ENCODE measurements around the gene KCNT2.

The KCNT2 gene

DNA sequence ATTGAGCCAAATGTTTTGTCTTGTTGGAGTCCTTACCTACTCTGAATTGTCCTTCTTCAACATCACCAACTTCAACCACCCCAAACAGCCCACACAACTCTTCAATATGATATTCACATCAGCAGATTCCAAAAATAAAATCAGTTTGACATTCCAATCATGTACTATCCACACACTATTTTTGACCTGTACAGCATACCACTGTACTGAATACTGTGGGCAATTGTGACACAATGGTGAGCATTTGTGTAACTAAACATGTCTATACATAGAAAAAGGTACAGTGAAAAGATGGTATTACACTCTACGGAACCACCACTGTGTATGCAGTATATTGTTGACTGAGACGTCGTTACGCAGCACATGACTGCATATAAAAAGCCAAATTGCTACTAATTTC, 223.1 kb downstream of the KCNT2 start:
- no peak for DNase-seq

DNA sequence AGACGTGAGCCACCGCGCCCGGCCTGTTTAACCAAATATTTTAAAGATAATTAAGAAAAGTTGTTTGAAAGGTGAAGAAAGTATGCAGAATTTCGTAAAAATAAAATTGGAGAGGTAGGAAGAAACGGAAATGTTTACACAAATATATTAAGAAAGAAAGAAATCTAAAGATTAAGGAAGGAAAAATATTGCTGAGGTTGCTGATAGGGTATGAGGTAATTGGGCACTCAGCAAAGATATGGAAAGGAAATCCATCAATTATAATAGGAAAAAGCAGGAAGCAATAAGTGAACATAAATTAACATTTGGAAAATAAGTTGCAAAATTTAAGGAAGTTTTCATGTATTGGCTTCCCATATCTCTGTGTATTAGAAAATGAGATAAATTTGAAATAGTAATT, 225.9 kb downstream of the KCNT2 start:
- no peak for DNase-seq

DNA sequence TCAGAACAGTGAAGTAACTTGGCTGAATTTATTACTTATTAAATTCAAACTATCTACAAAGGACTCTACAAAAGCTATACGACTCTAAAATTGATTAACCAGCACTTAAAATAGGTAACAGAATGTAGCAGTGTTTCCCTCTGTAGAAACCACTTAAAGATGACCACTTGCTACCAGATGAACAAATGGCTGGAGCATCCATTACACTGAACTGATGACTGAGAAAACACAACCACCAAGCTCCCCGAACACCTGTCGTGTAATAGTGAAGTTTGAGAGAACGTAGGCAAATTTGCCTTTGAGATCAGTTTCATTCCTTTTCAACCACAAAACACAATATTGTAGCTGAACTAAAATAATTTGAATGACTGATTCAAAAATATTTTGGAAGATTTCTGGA, 226.7 kb downstream of the KCNT2 start:
- DNase-seq, result no peak

DNA sequence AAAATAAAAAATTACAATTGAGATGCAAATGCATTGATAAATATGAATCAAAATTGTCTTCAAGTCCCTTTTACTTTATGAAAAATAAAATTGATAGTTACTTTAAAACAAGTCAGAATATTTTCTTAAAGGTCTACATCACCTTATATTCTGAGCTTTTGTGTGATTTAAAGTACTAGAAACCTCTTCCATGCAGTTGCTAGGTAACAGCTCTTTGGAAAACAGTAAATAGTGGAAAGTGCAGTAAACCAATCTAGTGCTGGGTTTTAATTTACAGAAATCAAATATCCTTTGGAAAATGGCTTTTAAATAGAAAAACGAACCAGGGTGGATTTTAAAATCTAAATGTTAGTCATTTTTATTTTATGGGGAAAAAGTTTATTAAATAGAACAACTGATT, 227.9 kb downstream of the KCNT2 start:
- no peak for DNase-seq

DNA sequence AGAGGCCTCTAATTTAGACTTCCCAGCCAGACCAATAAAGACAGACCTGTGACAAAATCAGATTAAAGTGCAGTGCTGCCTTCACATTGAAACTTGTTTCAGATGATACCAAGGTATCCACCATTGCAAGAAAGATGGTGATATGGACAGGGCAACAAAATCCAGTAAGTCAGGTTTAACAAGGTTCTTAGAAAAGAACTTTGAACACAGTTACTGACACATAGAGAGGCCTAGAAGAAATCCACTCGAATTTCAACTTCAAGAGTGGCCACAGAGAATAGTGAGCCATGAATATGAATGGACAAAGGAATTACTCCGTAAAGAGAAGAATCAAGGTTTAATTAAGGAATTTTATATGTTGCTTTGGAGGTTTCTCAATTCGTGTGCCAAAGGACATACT, 230.4 kb downstream of the KCNT2 start:
- no peak for DNase-seq

DNA sequence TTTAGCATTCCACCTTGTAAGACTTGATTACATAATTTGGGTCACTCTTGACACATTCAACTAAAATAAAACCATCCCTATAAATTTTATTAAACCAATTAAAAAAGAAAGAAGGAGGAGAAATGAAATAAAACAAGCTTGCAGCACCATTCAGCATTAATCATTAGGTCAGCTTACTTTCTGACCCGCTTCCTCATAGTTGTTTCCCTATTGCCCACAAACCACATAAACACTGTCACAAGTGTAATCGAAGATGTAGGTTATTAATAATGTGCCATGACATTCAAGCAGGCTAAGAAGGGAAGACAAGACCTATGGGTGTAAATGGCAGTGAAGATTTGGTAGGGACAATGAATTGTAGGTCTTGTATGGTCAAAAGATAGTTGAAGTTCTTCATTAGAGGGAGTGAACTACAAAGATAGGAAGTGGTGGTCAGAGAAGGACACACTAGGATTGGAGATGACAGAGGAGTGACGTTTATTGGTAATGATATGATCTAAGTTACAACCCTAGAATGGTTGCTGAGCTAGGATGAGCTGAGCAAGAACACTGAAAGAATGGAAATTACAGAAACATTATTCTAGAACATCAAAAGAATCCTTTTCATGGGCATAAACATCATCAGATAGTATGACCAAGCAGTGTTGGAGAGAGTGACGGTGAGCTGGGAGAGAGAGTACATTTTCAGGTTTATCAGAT, 231.5 kb downstream of the KCNT2 start:
- no peak for DNase-seq

DNA sequence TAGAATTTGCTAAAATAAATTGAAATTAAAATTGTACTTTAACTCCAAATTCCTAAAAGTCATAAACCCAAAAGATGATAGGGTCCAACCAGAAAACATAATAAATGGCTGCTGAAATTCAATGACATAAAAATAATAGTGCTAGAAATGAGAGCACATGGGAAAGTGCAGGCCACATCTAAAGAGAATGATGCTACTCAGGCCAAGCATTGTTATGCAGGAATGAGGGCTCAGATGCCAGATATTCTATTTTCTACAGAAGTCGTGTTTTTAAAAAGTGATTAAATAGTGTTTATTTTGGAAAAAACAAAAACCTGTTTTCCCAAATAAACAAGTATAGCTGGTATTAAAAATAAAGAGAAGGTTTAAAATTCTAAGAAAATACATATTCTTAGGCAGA, 234.4 kb downstream of the KCNT2 start:
- DNase-seq, result no peak

DNA sequence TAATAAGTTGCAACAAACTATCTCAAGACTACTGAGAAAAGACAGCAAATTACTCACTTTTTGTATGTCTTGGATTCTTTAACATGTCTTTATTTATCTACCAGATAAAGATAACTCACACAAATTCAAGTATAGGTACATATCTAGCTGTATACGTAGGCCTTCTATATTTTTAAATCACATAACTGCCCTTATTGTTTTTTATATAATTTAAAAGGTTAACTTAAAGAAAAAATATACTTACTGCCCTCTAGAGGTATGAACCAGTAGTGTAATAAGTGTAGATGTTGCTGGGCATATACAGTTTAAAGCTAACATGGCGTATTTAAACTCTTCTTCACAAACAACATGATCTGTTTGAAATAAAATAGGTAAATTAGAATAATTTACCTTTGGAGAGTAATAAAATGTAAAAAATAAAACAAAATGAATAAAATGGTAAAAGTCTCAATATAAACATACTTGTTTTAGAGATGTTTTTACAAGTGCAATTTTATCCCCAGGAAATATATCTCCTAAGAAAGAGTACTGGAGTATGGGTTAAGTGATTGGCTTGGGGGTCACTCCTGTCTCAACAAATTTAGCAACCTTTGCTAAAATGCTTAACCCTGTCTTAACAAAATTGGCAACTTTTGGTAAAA, 235.2 kb downstream of the KCNT2 start:
- DNase-seq, result peak; percentile 23

DNA sequence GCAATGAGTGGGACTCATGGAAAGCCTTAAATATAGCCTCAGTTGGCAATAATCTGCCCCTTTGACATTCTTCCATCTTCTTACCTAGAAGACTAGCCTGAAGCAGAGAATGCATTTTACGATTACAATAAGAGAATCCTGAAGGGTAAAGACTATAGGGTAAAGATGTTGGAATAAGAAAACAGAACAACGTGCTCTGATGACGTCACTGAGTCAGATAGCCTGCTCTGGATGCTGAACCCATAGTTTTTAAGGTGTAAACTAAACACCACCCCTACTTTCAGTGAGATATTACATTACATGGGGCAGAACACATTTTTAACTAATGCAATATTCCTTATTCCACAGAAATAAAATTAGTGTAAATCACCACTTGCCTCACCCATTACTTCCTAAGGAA, 240.4 kb downstream of the KCNT2 start:
- DNase-seq, result no peak

DNA sequence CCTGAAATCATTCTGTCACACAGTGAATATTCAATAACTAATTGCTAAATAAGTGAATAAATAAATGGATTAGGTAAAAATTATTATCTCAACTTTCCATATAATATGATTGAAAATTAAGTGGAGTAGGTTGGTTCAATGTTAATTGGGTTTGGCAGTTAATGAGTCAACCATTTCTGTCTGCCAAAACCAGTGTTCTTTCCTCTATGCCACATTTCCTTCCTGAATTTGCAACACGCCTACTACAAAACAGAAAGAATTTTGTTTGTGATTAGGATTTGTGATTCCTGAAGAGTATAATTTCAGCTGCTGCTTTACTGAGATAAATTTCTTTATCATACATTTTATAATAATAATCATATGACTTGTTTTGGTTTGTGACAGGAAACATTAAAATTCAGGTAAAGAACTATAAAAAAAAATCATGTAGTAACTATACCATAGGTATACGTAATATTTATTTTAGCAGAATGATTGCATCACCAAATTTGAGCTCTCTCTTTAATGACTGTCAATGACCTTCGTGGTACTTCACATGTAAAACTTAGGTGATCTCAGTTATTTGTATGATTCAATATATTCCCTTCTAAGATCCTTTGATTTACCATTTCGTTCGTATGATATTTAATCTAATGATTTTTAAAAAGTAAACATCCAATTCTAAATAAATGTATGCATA, 241.3 kb downstream of the KCNT2 start:
- no peak for DNase-seq

DNA sequence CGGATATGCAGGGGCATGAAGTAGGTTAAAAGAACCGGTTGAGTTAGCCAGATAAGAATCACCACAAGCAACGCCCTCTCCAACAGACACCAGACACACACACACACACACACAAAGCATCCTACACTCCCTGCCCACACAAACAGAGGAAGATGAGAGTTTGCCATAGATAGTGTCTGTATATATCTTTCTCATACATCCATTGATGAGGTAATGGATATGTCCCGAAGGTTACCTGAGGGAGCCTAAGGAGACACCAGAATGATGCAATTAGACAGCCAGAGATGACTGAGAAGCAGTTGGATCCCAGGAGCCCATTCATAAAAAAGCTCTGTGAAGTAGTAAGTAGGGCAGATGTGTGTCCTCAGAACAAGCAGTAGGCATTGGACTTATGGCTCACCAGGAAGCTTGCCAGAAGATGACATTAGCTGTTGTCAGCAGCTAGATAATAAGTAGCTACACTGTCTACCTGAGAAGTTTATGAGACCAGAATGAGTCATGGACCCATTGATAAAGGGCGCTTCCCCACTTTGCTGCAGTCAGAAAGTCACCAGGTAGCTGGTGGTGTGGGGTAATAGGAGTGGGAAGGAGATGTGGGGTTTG, 247.0 kb downstream of the KCNT2 start:
- DNase-seq, result no peak

DNA sequence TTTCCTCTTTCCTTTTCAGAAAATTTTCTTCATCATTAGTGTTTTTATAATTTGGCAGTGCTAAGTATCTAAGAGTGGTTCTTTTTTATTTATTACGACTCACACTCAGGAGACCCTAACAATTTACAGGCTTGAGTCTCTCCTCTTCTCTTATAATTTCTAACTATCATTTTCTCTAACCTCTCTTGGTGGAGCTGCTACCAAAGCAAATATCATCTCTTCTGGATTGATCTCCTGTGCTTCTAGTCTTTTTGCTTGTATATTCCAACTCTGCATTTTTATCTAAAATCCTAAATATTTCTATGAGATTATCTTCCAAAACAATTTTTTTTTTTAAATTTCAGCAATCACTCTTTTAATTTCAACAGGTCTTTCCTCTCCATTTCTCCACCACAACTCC, 250.3 kb downstream of the KCNT2 start:
- no peak for DNase-seq

DNA sequence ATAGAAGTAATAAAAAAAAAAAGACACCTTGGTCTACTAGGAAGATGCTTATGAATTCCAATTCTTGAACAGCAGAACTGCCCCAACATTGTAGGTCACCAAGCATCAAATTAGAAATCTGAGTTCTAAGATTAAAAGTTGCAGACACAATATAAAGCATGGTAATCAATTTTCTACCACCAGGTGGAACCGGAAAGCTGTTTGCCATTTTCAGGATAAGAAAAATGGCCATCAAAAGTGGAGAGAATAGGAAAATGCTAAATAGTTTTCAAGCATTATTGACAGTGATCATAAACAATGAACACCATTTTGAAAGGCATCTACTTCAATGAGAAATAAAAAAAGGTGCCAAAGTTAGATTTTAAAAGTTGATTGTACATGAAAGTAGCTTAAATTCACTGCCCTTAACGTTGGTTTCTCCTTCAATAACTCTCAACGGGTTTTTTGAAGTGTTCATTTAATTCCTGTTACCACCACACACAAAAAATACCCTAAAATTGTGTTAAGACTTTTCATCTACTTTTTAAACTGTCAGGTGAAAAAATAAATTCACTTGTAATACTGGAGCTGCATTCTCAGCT, 252.9 kb downstream of the KCNT2 start:
- DNase-seq, result peak; percentile 1

DNA sequence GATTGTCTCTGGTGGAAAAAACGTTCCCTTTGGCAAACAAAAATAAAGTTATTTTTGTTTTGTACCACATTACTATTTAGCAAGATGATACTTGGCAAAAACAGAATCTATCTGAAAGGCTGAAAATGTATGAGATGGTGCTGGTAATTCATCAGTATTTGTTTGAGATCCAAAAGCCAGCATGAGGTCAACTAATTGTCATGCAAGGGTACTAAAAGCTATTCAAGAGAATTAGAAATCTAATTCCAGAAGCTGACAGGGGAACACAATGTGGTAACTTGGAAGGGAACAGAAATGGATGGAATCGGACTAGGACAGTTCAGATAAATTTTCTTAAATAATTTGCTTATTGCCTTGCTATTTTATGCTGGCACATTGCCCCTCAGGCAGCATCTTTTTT, 263.8 kb downstream of the KCNT2 start:
- DNase-seq, result no peak

DNA sequence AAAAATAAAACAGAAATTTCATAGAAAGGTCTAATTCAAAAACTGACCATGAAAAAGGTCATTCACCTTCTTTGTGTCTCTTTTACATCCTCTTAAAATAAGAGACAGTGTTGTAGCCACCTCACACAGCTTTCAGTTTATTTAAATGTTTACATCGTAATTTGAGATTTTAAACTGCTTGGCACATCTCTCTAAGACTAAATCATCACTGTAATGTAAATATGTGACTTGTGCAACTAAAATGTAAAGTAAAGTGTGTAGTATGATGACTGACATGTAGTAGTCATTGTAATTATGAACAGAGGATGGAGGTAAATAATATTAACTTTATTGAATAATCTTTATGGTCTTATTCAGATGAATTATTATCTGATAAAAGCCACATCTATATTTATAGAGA, 283.9 kb downstream of the KCNT2 start:
- DNase-seq, result no peak

DNA sequence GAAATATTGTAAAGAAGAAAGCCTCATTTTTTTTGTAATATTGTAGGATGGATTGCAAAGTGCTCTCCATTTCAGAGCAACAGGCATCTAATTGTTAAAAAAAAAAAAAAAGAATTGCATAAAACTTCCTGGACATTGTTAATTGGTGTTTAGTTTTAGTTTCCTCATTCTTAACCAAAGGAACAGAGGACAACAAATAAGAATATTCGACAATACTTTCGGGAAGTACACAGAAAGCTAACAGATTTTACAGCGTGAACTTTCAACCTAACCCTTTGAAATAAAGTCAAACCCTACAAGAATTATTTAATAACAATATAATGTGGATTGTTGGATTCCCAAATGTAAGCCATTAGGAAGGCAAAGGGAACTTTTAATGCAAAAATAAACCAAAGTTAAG, 284.4 kb downstream of the KCNT2 start:
- no peak for DNase-seq

DNA sequence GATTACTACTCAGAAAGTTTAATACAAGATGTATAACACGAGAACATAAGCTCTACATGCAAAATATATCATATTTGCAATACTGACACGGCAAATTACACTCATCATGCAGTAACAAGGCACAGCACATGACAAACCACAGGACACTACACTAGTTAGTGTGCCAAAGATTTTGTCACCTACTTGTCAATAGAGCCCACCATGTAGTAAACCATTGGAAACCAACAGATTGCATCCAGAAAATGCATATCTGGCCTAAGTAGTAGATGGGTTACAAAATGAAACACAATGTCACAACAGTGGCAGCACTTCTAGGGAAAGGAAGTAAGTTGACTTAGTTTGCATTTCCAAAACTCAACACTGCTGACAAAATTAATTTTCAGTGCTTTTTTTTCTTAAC, 288.9 kb downstream of the KCNT2 start:
- no peak for DNase-seq

DNA sequence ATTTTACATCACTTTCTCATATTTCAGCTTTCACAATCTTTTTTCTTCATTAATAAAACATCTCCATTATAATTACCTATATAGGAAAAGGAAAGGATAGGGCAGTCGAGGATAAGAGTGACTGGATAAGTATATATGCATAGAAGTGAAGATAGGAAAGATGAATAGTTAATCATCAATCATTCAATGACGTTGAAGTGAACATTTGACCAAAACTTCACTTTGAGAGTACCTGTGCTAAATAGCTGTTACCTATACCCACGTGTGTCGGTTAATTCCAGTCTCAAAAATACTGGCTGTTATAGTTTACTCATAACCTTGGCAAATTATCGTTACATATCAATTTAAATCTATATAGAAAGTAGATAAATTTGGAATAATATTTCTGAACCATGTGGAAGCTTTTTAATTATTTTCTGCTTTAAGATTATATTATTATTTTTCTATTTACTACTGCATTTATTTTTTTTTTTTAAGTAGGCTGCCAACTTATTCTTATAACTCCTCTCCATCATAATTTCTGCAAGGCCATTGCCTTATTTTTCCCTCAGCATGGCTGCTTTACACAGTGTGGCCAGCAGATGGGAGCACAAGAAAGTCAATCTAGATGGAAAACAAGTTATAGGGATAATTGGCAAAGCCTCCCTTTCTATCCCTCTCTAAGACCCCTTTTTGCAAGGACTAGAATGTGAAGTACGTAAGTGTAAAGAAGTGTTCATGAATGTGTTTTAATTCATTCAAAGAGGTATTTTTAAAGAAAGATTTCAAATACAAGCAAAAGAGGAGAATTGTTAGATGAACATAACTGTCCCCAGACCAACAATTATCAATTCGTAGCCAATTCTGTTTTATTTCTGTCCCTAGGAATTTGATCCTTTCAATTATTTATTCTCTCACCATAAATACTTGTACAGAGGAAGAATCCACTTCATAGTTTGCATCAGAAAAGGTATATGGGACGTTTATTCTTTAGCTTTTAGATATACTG, 290.4 kb downstream of the KCNT2 start:
- no peak for DNase-seq

DNA sequence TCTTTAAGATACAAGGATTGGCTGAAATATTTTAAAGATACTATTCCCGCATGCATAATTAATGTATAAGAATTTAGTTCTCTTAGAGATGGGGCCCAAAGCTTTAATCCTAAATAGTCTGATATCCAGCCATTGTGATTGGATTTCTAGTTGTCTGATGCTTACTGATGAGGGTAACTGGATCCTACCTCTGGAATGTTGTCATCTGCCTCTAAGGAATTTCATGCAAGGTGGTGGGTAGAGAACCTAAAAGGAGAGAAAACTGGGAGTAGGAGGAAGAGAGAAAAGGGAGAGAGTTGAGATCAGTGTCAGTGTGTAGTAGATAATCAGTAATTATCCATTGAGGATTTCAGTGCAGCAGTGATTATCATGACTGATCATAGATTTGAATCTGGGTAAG, 295.5 kb downstream of the KCNT2 start:
- DNase-seq, result no peak

DNA sequence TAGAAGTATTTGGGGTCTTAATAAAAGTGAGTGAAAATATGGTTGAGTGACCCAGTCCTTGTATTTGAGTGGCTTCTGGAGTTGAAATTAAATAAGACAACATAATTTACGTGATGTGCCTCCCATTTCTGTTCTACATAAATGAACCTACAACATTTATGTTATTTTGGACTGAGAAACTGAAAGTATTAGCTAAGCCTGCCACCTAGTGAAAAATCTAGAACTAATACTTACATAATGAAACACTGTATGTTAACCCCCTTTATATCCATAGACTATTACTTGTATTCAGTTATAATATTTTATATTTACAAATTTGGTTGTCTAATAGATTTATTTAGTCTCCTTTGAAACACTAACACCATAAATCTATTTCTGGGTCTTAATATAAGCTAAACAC, 298.9 kb downstream of the KCNT2 start:
- DNase-seq, result no peak

DNA sequence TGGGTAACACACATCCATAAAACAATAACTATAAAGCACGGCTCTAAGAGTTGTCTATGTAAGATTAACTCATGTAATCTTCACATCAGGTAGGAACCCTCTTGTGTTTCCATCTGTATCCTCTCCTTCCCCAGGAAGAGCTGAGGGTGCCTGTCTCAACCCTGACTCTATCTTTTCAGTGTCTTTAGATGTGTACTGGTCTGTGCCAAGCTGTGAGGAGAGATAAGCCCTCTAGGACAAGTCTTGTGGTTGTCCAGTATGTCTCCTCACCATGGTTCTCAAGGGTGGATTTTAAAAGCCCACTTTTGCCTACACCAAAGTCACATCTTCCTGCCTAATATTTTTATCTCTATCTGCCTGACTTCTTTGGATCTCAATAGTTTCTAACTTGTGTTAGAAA, 300.1 kb downstream of the KCNT2 start:
- DNase-seq, result no peak

DNA sequence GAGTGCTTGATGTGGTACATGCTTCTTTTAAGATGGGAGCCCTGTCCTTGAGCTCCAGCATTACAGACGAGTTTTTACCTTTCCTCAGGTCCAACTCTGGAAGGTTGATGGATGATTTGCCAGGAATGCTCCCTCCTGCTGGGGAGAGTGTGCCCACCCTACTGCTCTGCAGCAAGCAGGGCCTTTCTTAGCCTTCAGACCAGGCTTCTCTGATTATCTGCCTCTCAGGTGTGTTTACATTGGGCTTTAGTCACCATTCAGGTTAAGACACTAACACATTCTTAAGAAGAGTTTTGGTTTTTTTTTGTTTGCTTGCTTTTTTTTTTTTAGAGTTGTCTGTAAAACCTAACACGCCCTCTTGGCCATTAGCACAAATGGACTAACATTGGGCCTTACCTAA, 301.8 kb downstream of the KCNT2 start:
- no peak for DNase-seq

All from activated CD4-positive, alpha-beta T cell treated with anti-CD3 and anti-CD28 coated beads, Interleukin-2, amount 50 U/mL, for 16 hours (primary cell).